ENCODE measurements around the gene EDA.

Gene EDA

GRCh38 chrX:70043685-70044084 is 427.8 kb downstream of the EDA start:
- no peak for ATAC-seq
- H3K36me3 Mint-ChIP-seq: no peaks in the 10 kb centered on the region
- DNase-seq (ENCODE audit: low spot score in 2 of 2): no peak
- no peaks in the 10 kb centered on the region for H3K4me1 Mint-ChIP-seq
- no peak overlapping the region for H3K27ac Mint-ChIP-seq
- no peaks in the 10 kb centered on the region for H3K9me3 Mint-ChIP-seq
- H3K4me3 Mint-ChIP-seq: no peak overlapping the region

DNA sequence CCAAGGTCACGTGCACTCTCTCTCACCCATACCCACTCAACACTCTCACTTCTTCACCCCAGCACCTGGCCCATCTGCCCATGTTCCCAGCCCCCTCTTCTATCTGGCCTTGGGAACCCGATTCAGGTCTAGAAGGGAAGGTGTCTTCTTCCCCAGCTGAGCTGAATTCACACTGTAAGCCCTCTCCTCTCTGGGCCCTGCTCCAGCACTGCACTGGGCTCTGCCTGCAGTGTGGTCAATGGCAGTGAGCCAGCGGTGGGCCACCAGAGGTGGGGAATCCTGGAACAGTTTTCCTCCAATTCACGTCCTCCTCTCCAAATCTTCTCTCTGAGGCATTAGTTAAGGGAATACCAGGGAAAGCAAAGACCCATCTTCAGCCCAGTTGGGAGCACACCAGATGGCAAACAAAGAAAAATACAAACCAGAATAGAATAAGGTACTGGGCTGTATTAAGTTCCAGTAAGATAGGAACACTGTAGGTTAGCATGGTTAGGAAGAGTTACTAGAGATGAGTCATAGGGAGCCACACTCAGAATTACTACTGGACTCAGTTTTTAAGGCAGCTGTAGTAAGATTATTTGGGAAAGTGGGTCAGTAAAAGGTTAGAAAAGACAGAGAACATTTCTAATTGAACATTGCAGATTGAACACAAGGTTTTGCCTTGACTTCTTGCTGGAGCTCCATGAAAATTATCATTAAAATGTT is 428.8 kb downstream of the EDA start:
- Mint-ChIP-seq H3K27ac (no peak overlapping the region), H3K36me3 (no peaks in the 10 kb centered on the region), H3K4me3 (no peak overlapping the region), H3K4me1 (no peaks in the 10 kb centered on the region), H3K9me3 (no peaks in the 10 kb centered on the region)
- DNase-seq (ENCODE audit: low spot score in 2 of 2) (no peak), ATAC-seq (no peak)

- no peak overlapping the region for H3K4me3 Mint-ChIP-seq
- H3K4me1 Mint-ChIP-seq: no peaks in the 10 kb centered on the region
- ATAC-seq: no peak
- no peak for DNase-seq (ENCODE audit: low spot score in 2 of 2)
- H3K27ac Mint-ChIP-seq: no peak overlapping the region
- H3K9me3 Mint-ChIP-seq: no peaks in the 10 kb centered on the region
- H3K36me3 Mint-ChIP-seq: no peaks in the 10 kb centered on the region
These were observed 431.1 kb downstream of the EDA start for GRCh38 chrX:70046978-70047377.

GRCh38 chrX:70049406-70049805 is 433.5 kb downstream of the EDA start:
- DNase-seq (ENCODE audit: low spot score in 2 of 2) (no peak), ATAC-seq (no peak)

GRCh38 chrX:70049925-70050324 is 434.0 kb downstream of the EDA start, which contains the start of gene AWAT2:
AWAT2 (minus strand) TSS chrX:70049938; CDS start chrX:70049932, 6 bp downstream.
- Mint-ChIP-seq H3K9me3 (no peaks in the 10 kb centered on the region), H3K27ac (no peak within 1 kb of the TSS), H3K4me3 (no peak within 1 kb of the TSS), H3K4me1 (no peaks in the 10 kb centered on the region), H3K36me3 (no peaks in the 10 kb centered on the region)
- no peak for ATAC-seq
- no peak for DNase-seq (ENCODE audit: low spot score in 2 of 2)

More at GRCh38 chrX:70049406-70049805, 433.5 kb downstream of the EDA start:
- H3K36me3 Mint-ChIP-seq: no peaks in the 10 kb centered on the region
- H3K27ac Mint-ChIP-seq: no peak overlapping the region
- no peaks in the 10 kb centered on the region for H3K9me3 Mint-ChIP-seq
- no peak overlapping the region for H3K4me3 Mint-ChIP-seq
- no peaks in the 10 kb centered on the region for H3K4me1 Mint-ChIP-seq

DNA sequence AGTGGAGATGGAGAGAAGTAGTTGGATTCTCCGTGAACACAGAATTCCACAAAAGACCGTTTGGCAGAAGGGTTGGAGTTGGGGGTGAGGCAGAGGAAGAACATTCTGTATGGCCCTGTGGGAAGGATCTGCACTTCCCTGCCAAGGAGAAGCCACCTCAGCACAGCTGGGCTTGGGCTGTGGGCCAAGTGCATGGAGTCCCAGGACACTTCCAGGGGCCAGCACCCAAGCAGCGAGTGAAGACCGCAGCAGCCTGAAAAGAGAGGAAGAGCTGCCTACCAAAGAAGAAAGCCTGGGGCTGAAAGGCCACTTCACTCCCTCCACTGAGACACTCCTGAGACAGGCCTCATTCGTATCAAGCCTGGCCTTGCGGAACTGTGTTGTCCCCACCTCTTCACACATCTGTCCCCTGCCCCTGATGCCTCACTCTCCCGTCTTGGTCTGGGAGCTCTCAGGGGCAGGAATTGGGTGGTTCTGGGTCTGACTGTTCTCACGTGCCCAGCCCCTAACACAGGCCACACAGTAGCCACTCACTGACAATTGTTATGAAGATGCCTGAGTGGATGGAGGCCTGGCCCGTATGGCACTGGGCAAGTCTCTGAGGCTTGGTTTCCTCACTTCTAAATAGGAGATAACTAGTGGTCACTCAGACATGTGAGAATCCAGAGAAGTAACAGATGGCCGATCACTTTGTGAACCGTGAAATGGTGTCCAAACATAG is 437.1 kb downstream of the EDA start:
- no peaks in the 10 kb centered on the region for H3K9me3 Mint-ChIP-seq
- H3K27ac Mint-ChIP-seq: no peak overlapping the region
- no peaks in the 10 kb centered on the region for H3K36me3 Mint-ChIP-seq
- no peak overlapping the region for H3K4me3 Mint-ChIP-seq
- ATAC-seq (no peak), DNase-seq (ENCODE audit: low spot score in 2 of 2) (no peak)
- no peaks in the 10 kb centered on the region for H3K4me1 Mint-ChIP-seq

DNA sequence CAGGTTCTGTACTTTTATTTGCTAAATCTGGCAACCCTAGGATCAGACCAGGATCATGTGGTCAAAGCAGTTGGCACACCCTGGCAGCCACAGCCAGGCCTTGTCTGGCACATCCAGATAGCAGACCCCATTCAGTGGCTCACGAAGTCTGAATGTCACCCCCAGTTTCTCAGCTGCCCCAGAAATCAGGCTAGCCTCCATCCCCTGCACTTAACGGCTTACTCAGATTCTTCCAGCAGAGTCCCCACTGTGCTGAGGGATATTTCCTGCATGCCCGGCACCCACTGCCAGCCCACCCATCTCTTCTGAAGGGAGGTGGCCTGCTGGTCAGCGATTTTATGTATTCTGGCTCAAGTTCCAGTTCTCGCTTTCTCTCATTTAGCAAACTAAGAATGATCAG is 438.5 kb downstream of the EDA start:
- Mint-ChIP-seq H3K36me3 (no peaks in the 10 kb centered on the region), H3K4me1 (no peaks in the 10 kb centered on the region), H3K27ac (no peak overlapping the region), H3K9me3 (no peaks in the 10 kb centered on the region), H3K4me3 (no peak overlapping the region)
- DNase-seq (ENCODE audit: low spot score in 2 of 2) (no peak), ATAC-seq (no peak)

- Mint-ChIP-seq H3K4me3 (no peak within 1 kb of the TSS), H3K9me3 (no peaks in the 10 kb centered on the region), H3K27ac (no peak within 1 kb of the TSS), H3K36me3 (no peaks in the 10 kb centered on the region), H3K4me1 (no peaks in the 10 kb centered on the region)
- ATAC-seq (no peak), DNase-seq (ENCODE audit: low spot score in 2 of 2) (no peak)
These were observed 446.2 kb downstream of the EDA start, which contains the start of gene OTUD6A for GRCh38 chrX:70062076-70062475. OTUD6A (plus strand) TSS chrX:70062457; CDS start chrX:70062525, 68 bp downstream.

- Mint-ChIP-seq H3K4me3 (no peak overlapping the region), H3K9me3 (no peaks in the 10 kb centered on the region), H3K4me1 (no peaks in the 10 kb centered on the region), H3K36me3 (no peaks in the 10 kb centered on the region), H3K27ac (no peak overlapping the region)
- ATAC-seq (no peak), DNase-seq (ENCODE audit: low spot score in 2 of 2) (no peak)
These were observed 447.1 kb downstream of the EDA start for GRCh38 chrX:70062961-70063550.

DNA sequence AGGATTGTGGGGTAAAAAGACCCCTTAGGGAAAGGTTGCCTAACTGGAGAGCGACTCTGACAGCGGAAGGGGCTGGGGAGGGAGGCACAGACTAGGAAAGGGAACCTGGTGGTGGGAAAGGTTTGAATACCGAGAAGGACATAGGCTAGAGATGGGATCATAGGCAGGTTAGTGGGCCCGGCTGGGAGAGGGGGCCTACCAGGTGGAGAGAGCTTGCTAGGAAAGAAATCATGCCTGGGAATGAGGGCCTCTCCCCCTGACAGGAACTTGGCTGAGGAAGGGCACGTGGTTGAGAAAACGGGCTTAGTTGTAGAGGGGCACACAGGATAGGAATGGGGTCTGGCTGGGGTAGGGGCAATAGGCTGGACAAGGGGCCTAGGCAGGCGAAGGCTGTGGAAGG is 450.7 kb downstream of the EDA start:
- Mint-ChIP-seq H3K4me1 (no peaks in the 10 kb centered on the region), H3K9me3 (no peaks in the 10 kb centered on the region), H3K36me3 (peaks cover under 1% of the 10 kb centered on the region), H3K4me3 (no peak overlapping the region), H3K27ac (no peak overlapping the region)
- ATAC-seq: no peak
- DNase-seq (ENCODE audit: low spot score in 2 of 2): no peak

- ATAC-seq (no peak), DNase-seq (ENCODE audit: low spot score in 2 of 2) (no peak)
- H3K27ac Mint-ChIP-seq: no peak overlapping the region
- no peak overlapping the region for H3K4me3 Mint-ChIP-seq
- no peaks in the 10 kb centered on the region for H3K4me1 Mint-ChIP-seq
- H3K36me3 Mint-ChIP-seq: no peaks in the 10 kb centered on the region
- H3K9me3 Mint-ChIP-seq: no peaks in the 10 kb centered on the region
These were observed 463.4 kb downstream of the EDA start for GRCh38 chrX:70079297-70079696.

GRCh38 chrX:70079870-70080269 is 464.0 kb downstream of the EDA start:
- no peak for ATAC-seq
- no peak overlapping the region for H3K27ac Mint-ChIP-seq
- no peak overlapping the region for H3K4me3 Mint-ChIP-seq
- no peaks in the 10 kb centered on the region for H3K4me1 Mint-ChIP-seq
- no peak for DNase-seq (ENCODE audit: low spot score in 2 of 2)
- no peaks in the 10 kb centered on the region for H3K9me3 Mint-ChIP-seq
- no peaks in the 10 kb centered on the region for H3K36me3 Mint-ChIP-seq

- ATAC-seq: no peak
- Mint-ChIP-seq H3K9me3 (no peaks in the 10 kb centered on the region), H3K36me3 (no peaks in the 10 kb centered on the region), H3K4me1 (no peaks in the 10 kb centered on the region), H3K27ac (no peak overlapping the region), H3K4me3 (no peak overlapping the region)
- DNase-seq (ENCODE audit: low spot score in 2 of 2): no peak
These were observed 466.8 kb downstream of the EDA start for GRCh38 chrX:70082723-70083122.

- H3K4me3 Mint-ChIP-seq: no peak overlapping the region
- no peaks in the 10 kb centered on the region for H3K4me1 Mint-ChIP-seq
- ATAC-seq (no peak), DNase-seq (ENCODE audit: low spot score in 2 of 2) (no peak)
- no peak overlapping the region for H3K27ac Mint-ChIP-seq
- no peaks in the 10 kb centered on the region for H3K9me3 Mint-ChIP-seq
- H3K36me3 Mint-ChIP-seq: no peaks in the 10 kb centered on the region
These were observed 468.8 kb downstream of the EDA start for GRCh38 chrX:70084592-70085240.

DNA sequence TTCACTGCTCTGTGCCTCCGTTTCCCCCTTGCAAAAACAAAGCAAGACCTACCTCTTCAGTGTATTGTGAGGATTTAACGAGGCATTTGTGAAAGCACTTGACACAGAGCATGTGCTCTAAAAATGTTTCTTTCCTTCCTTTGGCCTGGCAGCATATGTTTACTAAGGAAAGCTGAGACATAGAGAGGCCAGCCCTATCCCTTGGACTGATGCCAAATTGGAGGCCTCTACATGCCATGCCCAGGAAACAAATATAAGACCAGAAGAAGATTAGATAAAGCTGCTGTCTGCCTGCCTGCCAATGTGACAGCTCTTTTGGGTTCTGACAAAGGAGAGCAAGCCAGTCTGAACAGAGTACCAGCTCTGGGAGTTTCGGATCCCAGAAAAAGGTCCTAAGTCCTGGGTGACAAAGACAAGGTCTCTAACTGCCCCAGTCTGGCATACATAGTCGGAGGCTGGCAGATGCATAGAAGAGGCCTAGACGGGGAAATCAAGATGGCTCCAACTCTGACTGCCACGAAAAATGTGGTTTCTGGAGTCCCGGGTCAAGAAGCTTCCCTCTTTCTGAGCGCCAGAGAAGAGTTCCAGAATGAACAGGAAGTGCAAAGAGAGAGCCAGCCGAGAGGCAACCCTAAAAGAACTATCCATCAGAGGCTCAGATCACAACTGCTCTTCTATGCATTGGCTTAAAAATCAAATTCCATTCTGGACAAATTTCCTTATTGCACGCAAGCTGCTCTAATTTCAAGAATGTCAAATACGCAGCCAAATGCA is 472.1 kb downstream of the EDA start:
- no peaks in the 10 kb centered on the region for H3K36me3 Mint-ChIP-seq
- no peak overlapping the region for H3K4me3 Mint-ChIP-seq
- H3K9me3 Mint-ChIP-seq: no peaks in the 10 kb centered on the region
- H3K4me1 Mint-ChIP-seq: no peaks in the 10 kb centered on the region
- H3K27ac Mint-ChIP-seq: no peak overlapping the region
- DNase-seq (ENCODE audit: low spot score in 2 of 2) (no peak), ATAC-seq (no peak)
